ENCODE results near the gene TMEM184B. TPM values are rescaled to one million over a fixed set of nuclear protein-coding genes. Genes with fewer than 3 reads are reported as not detected.

TMEM184B gene
- total RNA-seq, 3 donors from 2014 or later (not counting 1 experiment from before 2014, with no cell fraction given), result 58.1 to 72.5 (median 68.6) TPM

DNA sequence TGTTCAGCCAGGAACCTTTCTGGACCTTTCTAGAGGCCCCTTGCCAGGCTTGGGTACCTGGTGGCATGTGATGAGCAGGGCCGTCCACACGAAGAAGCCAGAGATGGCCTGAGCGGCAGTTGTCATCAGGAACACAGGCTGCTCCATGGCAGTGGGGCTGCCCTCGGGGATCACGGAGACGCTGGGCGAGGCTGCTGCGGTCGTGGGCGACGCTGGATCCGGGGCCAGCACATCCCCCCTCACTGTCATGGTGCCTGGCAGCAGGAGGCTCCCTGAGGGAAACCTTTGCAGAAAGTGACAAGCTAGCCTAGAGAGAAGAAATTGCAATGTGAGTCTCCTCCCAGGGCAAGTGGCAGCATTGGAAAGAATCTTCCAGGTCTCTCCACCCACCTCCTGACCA, 25.1 kb downstream of the TMEM184B start:
- Mint-ChIP-seq H3K27me3 (ENCODE audit: low read depth in 2 of 2) (no peaks in the 10 kb centered on the region), H3K36me3 (peaks cover 6% of the 10 kb centered on the region), H3K4me1 (peaks cover 23 to 35% of the 10 kb centered on the region in 2 donors), H3K9me3 (no peaks in the 10 kb centered on the region), H3K4me3 (no peak overlapping the region), H3K27ac (no peak overlapping the region)
- ATAC-seq (no peak), DNase-seq (no peak)
- Histone ChIP-seq H3K36me3 (ENCODE audit: control insufficient read depth, insufficient read depth, low read length) (peaks cover 34% of the 10 kb centered on the region), H3K4me1 (ENCODE audit: control insufficient read depth, insufficient read depth, low read length) (peaks cover 12% of the 10 kb centered on the region), H3K9me3 (ENCODE audit: control insufficient read depth, insufficient read depth, low read length) (peaks cover 6% of the 10 kb centered on the region), H3K4me3 (ENCODE audit: low read length) (no peak overlapping the region), H3K27ac (ENCODE audit: low read length) (no peak overlapping the region), H3K27me3 (ENCODE audit: control insufficient read depth, insufficient read depth, low read length) (no peaks in the 10 kb centered on the region)
- TF ChIP-seq, protein P1, sequence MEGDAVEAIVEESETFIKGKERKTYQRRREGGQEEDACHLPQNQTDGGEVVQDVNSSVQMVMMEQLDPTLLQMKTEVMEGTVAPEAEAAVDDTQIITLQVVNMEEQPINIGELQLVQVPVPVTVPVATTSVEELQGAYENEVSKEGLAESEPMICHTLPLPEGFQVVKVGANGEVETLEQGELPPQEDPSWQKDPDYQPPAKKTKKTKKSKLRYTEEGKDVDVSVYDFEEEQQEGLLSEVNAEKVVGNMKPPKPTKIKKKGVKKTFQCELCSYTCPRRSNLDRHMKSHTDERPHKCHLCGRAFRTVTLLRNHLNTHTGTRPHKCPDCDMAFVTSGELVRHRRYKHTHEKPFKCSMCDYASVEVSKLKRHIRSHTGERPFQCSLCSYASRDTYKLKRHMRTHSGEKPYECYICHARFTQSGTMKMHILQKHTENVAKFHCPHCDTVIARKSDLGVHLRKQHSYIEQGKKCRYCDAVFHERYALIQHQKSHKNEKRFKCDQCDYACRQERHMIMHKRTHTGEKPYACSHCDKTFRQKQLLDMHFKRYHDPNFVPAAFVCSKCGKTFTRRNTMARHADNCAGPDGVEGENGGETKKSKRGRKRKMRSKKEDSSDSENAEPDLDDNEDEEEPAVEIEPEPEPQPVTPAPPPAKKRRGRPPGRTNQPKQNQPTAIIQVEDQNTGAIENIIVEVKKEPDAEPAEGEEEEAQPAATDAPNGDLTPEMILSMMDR (IDR thresholded peaks at IDR 0.05), result no peak
- 98% methylated on average over 12 of the region's 12 CpGs for WGBS (ENCODE audit: insufficient coverage)
- intact Hi-C loops (cut with micrococcal nuclease), result no loop called here

DNA sequence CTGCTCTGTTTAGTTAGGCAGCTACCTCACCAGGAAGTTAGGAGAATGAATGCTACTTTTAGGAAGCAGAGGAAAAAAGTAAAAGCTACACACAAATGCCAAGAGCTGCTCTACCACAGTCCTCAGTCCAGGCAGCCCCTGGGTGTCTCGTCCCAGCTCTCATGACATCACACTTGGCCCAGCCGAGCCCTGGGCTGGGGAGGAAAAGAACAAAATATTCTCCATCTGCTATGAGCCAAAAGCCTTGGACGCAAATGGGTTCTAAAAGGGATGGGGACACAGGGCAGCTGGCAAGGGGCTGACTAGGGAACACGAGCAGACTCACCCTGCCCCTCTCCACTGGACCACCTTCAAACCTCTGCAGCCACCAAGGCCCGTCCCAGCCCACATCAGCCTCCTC, 26.1 kb downstream of the TMEM184B start:
- peaks cover 6% of the 10 kb centered on the region for H3K9me3 ChIP-seq (ENCODE audit: control insufficient read depth, insufficient read depth, low read length)
- intact Hi-C loops (cut with micrococcal nuclease), result no loop called here
- H3K27me3 ChIP-seq (ENCODE audit: control insufficient read depth, insufficient read depth, low read length), result no peaks in the 10 kb centered on the region
- H3K36me3 ChIP-seq (ENCODE audit: control insufficient read depth, insufficient read depth, low read length), result peaks cover 34% of the 10 kb centered on the region
- TF ChIP-seq, protein P1 (IDR thresholded peaks at IDR 0.05), result no peak
- no peak overlapping the region for H3K27ac ChIP-seq (ENCODE audit: low read length)
- peaks cover 12% of the 10 kb centered on the region for H3K4me1 ChIP-seq (ENCODE audit: control insufficient read depth, insufficient read depth, low read length)
- ATAC-seq (no peak), DNase-seq (no peak)
- Mint-ChIP-seq H3K27me3 (ENCODE audit: low read depth in 2 of 2) (no peaks in the 10 kb centered on the region), H3K4me1 (peaks cover 23 to 35% of the 10 kb centered on the region in 2 donors), H3K4me3 (no peak overlapping the region), H3K36me3 (peaks cover 6% of the 10 kb centered on the region), H3K9me3 (no peaks in the 10 kb centered on the region), H3K27ac (no peak overlapping the region)
- WGBS (ENCODE audit: insufficient coverage), result 94% methylated on average over 5 of the region's 5 CpGs
- H3K4me3 ChIP-seq (ENCODE audit: low read length), result no peak overlapping the region

DNA sequence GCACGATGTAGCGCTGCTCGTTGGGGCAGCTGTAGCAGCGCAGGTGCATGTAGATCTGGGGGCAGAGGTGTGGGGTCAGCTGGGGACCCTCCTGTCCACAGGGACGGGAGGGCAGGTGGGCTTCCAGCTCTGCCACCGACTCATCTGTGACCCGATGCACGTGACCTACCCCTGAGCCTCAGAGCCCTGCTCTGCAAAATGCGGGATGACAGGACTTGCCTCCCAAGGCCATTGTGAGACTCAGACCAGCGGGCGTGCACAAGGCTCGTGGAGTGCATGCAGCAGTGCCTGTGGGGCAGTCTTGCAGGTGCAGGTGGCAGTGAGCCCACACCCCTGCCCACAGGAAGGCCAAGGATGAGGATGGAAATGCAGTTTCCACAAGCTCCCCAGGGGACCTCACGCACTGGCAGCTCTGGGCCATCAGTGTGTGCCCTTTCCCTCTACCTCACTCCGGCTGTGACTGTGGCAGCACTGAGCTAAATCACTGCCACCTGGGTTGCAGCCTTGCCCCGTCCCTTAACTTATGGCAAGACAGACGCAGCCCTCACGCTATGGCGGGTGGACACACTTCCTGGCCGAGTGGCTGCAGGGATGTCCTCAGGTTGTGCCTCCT, 26.7 kb downstream of the TMEM184B start:
- Histone ChIP-seq H3K4me3 (ENCODE audit: low read length) (no peak overlapping the region), H3K9me3 (ENCODE audit: control insufficient read depth, insufficient read depth, low read length) (peaks cover 6% of the 10 kb centered on the region), H3K27ac (ENCODE audit: low read length) (no peak overlapping the region), H3K27me3 (ENCODE audit: control insufficient read depth, insufficient read depth, low read length) (no peaks in the 10 kb centered on the region), H3K4me1 (ENCODE audit: control insufficient read depth, insufficient read depth, low read length) (peaks cover 12% of the 10 kb centered on the region), H3K36me3 (ENCODE audit: control insufficient read depth, insufficient read depth, low read length) (peaks cover 34% of the 10 kb centered on the region)
- TF ChIP-seq, protein P1 (IDR thresholded peaks at IDR 0.05), result no peak
- H3K36me3 Mint-ChIP-seq, result peaks cover 7% of the 10 kb centered on the region
- H3K27ac Mint-ChIP-seq, result no peak overlapping the region
- H3K4me1 Mint-ChIP-seq, result peaks cover 23 to 35% of the 10 kb centered on the region in 2 donors
- no peak for DNase-seq
- intact Hi-C loops (cut with micrococcal nuclease), result no loop called here
- H3K27me3 Mint-ChIP-seq (ENCODE audit: low read depth in 2 of 2), result no peaks in the 10 kb centered on the region
- H3K4me3 Mint-ChIP-seq, result no peak overlapping the region
- ATAC-seq, result no peak
- H3K9me3 Mint-ChIP-seq, result no peaks in the 10 kb centered on the region
- 84% methylated on average over 19 of the region's 19 CpGs for WGBS (ENCODE audit: insufficient coverage)

DNA sequence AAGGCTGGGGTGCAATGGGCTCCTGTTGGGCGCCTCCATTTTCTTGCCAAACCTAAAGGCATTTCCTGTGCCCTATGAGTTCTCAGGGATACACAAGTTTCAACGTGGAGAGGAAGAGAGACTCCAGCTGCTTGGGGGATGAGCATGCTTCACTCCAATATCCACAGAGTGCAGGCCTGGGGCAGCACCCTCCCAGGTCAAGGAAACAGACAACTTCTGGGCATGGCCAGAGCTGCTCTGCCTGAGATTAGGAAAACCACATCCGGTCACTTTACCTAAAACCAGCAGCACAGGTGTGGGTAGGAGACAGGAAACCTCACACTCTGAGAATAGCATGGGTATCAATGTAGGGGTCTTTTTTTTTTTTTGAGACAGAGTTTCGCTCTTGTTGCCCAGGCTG, 28.7 kb downstream of the TMEM184B start:
- Mint-ChIP-seq H3K9me3 (no peaks in the 10 kb centered on the region), H3K4me3 (no peak overlapping the region), H3K36me3 (peaks cover 15% of the 10 kb centered on the region), H3K27me3 (ENCODE audit: low read depth in 2 of 2) (no peaks in the 10 kb centered on the region), H3K27ac (peak overlapping the region in 1 of 2 donors; percentile 73), H3K4me1 (peaks cover 25 to 32% of the 10 kb centered on the region in 2 donors)
- no peak overlapping the region for H3K4me3 ChIP-seq (ENCODE audit: low read length)
- no peak for ATAC-seq
- TF ChIP-seq, protein P1 (IDR thresholded peaks at IDR 0.05), result no peak
- H3K36me3 ChIP-seq (ENCODE audit: control insufficient read depth, insufficient read depth, low read length), result peaks cover 37% of the 10 kb centered on the region
- peaks cover 12% of the 10 kb centered on the region for H3K4me1 ChIP-seq (ENCODE audit: control insufficient read depth, insufficient read depth, low read length)
- no peak for DNase-seq
- WGBS (ENCODE audit: insufficient coverage), result 82% methylated on average over 2 of the region's 4 CpGs
- no peak overlapping the region for H3K27ac ChIP-seq (ENCODE audit: low read length)
- no peaks in the 10 kb centered on the region for H3K9me3 ChIP-seq (ENCODE audit: control insufficient read depth, insufficient read depth, low read length)
- H3K27me3 ChIP-seq (ENCODE audit: control insufficient read depth, insufficient read depth, low read length), result no peaks in the 10 kb centered on the region
- intact Hi-C loops (cut with micrococcal nuclease), result no loop called here
